ENCODE measurements around the gene STAT5B. TPM values are rescaled to one million over a fixed set of nuclear protein-coding genes. Genes with fewer than 3 reads are reported as not detected.
"Not testable (repeated sequence)": the region's sequence is repeated elsewhere in the genome, so short reads cannot be mapped to it uniquely, and the experiment has no call there.

Gene STAT5B
- polyA plus RNA-seq, 2 donors, result 14.0 to 14.4 TPM

- Histone ChIP-seq H3K27ac (ENCODE audit: low read depth in 2 of 2, low read length in 1 of 2) (no peak overlapping the region), H3K36me3 (ENCODE audit: control insufficient read depth in 2 of 2, insufficient read depth in 2 of 2, low read length in 1 of 2) (no peaks in the 10 kb centered on the region), H3K4me1 (ENCODE audit: control insufficient read depth in 2 of 2, insufficient read depth in 2 of 2, low read length in 1 of 2) (no peaks in the 10 kb centered on the region), H3K27me3 (ENCODE audit: control insufficient read depth in 1 of 2, insufficient read depth in 2 of 2, low read length in 2 of 2) (no peaks in the 10 kb centered on the region), H3K4me3 (ENCODE audit: low read depth in 1 of 2, low read length in 2 of 2) (no peak overlapping the region), H3K9me3 (ENCODE audit: control insufficient read depth in 2 of 2, insufficient read depth in 1 of 2, low read depth in 1 of 2, low read length in 1 of 2) (no peaks in the 10 kb centered on the region)
Measured at GRCh38 chr17:42271779-42272035, 4.5 kb downstream of the STAT5B start.

GRCh38 chr17:42271006-42271778, 5.0 kb downstream of the STAT5B start:
- H3K4me1 ChIP-seq (ENCODE audit: control insufficient read depth in 2 of 2, insufficient read depth in 2 of 2, low read length in 1 of 2), result no peaks in the 10 kb centered on the region
- H3K27me3 ChIP-seq (ENCODE audit: control insufficient read depth in 1 of 2, insufficient read depth in 2 of 2, low read length in 2 of 2), result no peaks in the 10 kb centered on the region
- no peak overlapping the region for H3K4me3 ChIP-seq (ENCODE audit: low read depth in 1 of 2, low read length in 2 of 2)
- H3K9me3 ChIP-seq (ENCODE audit: control insufficient read depth in 2 of 2, insufficient read depth in 1 of 2, low read depth in 1 of 2, low read length in 1 of 2), result no peaks in the 10 kb centered on the region
- no peaks in the 10 kb centered on the region for H3K36me3 ChIP-seq (ENCODE audit: control insufficient read depth in 2 of 2, insufficient read depth in 2 of 2, low read length in 1 of 2)
- 76 to 83% methylated on average over 3 of the region's 3 CpGs for WGBS, 2 donors
- no peak overlapping the region for H3K27ac ChIP-seq (ENCODE audit: low read depth in 2 of 2, low read length in 1 of 2)

DNA sequence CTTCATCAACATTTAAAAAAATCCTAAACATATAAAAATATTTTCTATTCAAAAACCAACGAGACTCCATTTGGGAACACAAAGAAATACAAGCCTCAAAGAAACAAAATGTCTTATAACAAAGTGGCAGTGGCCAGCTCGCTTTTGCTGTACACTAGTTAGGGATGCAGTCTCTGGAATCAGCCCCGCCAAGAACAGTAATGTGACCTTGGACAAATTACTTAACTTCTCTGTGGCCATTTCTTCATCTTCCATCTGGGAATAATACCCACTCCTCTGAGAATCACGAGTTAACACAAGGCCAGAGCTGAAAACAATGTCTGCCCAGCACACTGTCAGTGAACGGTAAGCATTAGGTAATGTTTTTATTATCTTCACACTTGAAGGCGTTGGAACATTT, 5.6 kb downstream of the STAT5B start:
- 67 to 75% methylated on average over 6 of the region's 6 CpGs for WGBS, 2 donors
- H3K4me1 ChIP-seq (ENCODE audit: control insufficient read depth in 2 of 2, insufficient read depth in 2 of 2, low read length in 1 of 2), result no peaks in the 10 kb centered on the region
- no peaks in the 10 kb centered on the region for H3K27me3 ChIP-seq (ENCODE audit: control insufficient read depth in 1 of 2, insufficient read depth in 2 of 2, low read length in 2 of 2)
- no peaks in the 10 kb centered on the region for H3K9me3 ChIP-seq (ENCODE audit: control insufficient read depth in 2 of 2, insufficient read depth in 1 of 2, low read depth in 1 of 2, low read length in 1 of 2)
- H3K4me3 ChIP-seq (ENCODE audit: low read depth in 1 of 2, low read length in 2 of 2), result no peak overlapping the region
- H3K36me3 ChIP-seq (ENCODE audit: control insufficient read depth in 2 of 2, insufficient read depth in 2 of 2, low read length in 1 of 2), result no peaks in the 10 kb centered on the region
- no peak overlapping the region for H3K27ac ChIP-seq (ENCODE audit: low read depth in 2 of 2, low read length in 1 of 2)

- Histone ChIP-seq H3K4me1 (ENCODE audit: control insufficient read depth in 2 of 2, insufficient read depth in 2 of 2, low read length in 1 of 2) (no peaks in the 10 kb centered on the region), H3K4me3 (ENCODE audit: low read depth in 1 of 2, low read length in 2 of 2) (no peak overlapping the region), H3K36me3 (ENCODE audit: control insufficient read depth in 2 of 2, insufficient read depth in 2 of 2, low read length in 1 of 2) (no peaks in the 10 kb centered on the region), H3K27ac (ENCODE audit: low read depth in 2 of 2, low read length in 1 of 2) (no peak overlapping the region), H3K9me3 (ENCODE audit: control insufficient read depth in 2 of 2, insufficient read depth in 1 of 2, low read depth in 1 of 2, low read length in 1 of 2) (no peaks in the 10 kb centered on the region), H3K27me3 (ENCODE audit: control insufficient read depth in 1 of 2, insufficient read depth in 2 of 2, low read length in 2 of 2) (no peaks in the 10 kb centered on the region)
- WGBS, 2 donors, result 82% methylated on average over 4 of the region's 4 CpGs
Measured at GRCh38 chr17:42270170-42270535, 6.0 kb downstream of the STAT5B start.

DNA sequence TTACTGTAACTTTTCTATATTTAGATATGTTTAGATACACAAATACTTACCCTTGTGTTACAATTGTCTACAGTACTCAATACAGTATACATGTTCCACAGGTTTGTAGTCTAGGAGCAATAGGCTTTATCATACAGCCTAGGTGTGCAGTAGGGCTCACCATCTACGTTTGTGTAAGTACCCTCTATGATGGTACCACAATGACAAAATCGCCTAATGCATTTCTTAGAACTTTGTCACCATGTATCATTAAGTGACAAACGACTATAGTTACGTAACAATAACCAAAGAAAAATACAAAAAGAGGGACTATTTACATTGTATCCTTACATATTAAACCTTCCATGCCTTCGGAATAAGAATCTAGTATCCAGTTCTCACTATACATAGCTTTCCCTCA, 8.0 kb downstream of the STAT5B start:
- H3K4me3 ChIP-seq (ENCODE audit: low read depth in 1 of 2, low read length in 2 of 2), result no peak overlapping the region
- H3K9me3 ChIP-seq (ENCODE audit: control insufficient read depth in 2 of 2, insufficient read depth in 1 of 2, low read depth in 1 of 2, low read length in 1 of 2), result no peaks in the 10 kb centered on the region
- WGBS, 2 donors, result 79 to 83% methylated on average over 5 of the region's 5 CpGs
- H3K27ac ChIP-seq (ENCODE audit: low read depth in 2 of 2, low read length in 1 of 2), result no peak overlapping the region
- H3K27me3 ChIP-seq (ENCODE audit: control insufficient read depth in 1 of 2, insufficient read depth in 2 of 2, low read length in 2 of 2), result no peaks in the 10 kb centered on the region
- no peaks in the 10 kb centered on the region for H3K36me3 ChIP-seq (ENCODE audit: control insufficient read depth in 2 of 2, insufficient read depth in 2 of 2, low read length in 1 of 2)
- H3K4me1 ChIP-seq (ENCODE audit: control insufficient read depth in 2 of 2, insufficient read depth in 2 of 2, low read length in 1 of 2), result no peaks in the 10 kb centered on the region

GRCh38 chr17:42266918-42267766, 9.0 kb downstream of the STAT5B start:
- no peaks in the 10 kb centered on the region for H3K27me3 ChIP-seq (ENCODE audit: control insufficient read depth in 1 of 2, insufficient read depth in 2 of 2, low read length in 2 of 2)
- no peaks in the 10 kb centered on the region for H3K9me3 ChIP-seq (ENCODE audit: control insufficient read depth in 2 of 2, insufficient read depth in 1 of 2, low read depth in 1 of 2, low read length in 1 of 2)
- WGBS, 2 donors, result 69 to 73% methylated on average over 9 of the region's 9 CpGs
- H3K36me3 ChIP-seq (ENCODE audit: control insufficient read depth in 2 of 2, insufficient read depth in 2 of 2, low read length in 1 of 2), result no peaks in the 10 kb centered on the region
- no peak overlapping the region for H3K4me3 ChIP-seq (ENCODE audit: low read depth in 1 of 2, low read length in 2 of 2)
- H3K4me1 ChIP-seq (ENCODE audit: control insufficient read depth in 2 of 2, insufficient read depth in 2 of 2, low read length in 1 of 2), result no peaks in the 10 kb centered on the region
- H3K27ac ChIP-seq (ENCODE audit: low read depth in 2 of 2, low read length in 1 of 2), result no peak overlapping the region

GRCh38 chr17:42266462-42266861, 9.7 kb downstream of the STAT5B start:
- WGBS, 2 donors, result 65 to 73% methylated on average over 2 of the region's 2 CpGs
- H3K4me3 ChIP-seq (ENCODE audit: low read depth in 1 of 2, low read length in 2 of 2), result no peak overlapping the region
- no peaks in the 10 kb centered on the region for H3K4me1 ChIP-seq (ENCODE audit: control insufficient read depth in 2 of 2, insufficient read depth in 2 of 2, low read length in 1 of 2)
- H3K27me3 ChIP-seq (ENCODE audit: control insufficient read depth in 1 of 2, insufficient read depth in 2 of 2, low read length in 2 of 2), result no peaks in the 10 kb centered on the region
- no peaks in the 10 kb centered on the region for H3K9me3 ChIP-seq (ENCODE audit: control insufficient read depth in 2 of 2, insufficient read depth in 1 of 2, low read depth in 1 of 2, low read length in 1 of 2)
- no peak overlapping the region for H3K27ac ChIP-seq (ENCODE audit: low read depth in 2 of 2, low read length in 1 of 2)
- H3K36me3 ChIP-seq (ENCODE audit: control insufficient read depth in 2 of 2, insufficient read depth in 2 of 2, low read length in 1 of 2), result no peaks in the 10 kb centered on the region

- H3K4me1 ChIP-seq (ENCODE audit: control insufficient read depth in 2 of 2, insufficient read depth in 2 of 2, low read length in 1 of 2); H3K27ac ChIP-seq (ENCODE audit: low read depth in 2 of 2, low read length in 1 of 2); H3K27me3 ChIP-seq (ENCODE audit: control insufficient read depth in 1 of 2, insufficient read depth in 2 of 2, low read length in 2 of 2); H3K4me3 ChIP-seq (ENCODE audit: low read depth in 1 of 2, low read length in 2 of 2); H3K9me3 ChIP-seq (ENCODE audit: control insufficient read depth in 2 of 2, insufficient read depth in 1 of 2, low read depth in 1 of 2, low read length in 1 of 2); H3K36me3 ChIP-seq (ENCODE audit: control insufficient read depth in 2 of 2, insufficient read depth in 2 of 2, low read length in 1 of 2): not testable (repeated sequence)
- 90 to 100% methylated on average over 2 of the region's 4 CpGs for WGBS, 2 donors
Measured at GRCh38 chr17:42264366-42264765, 11.8 kb downstream of the STAT5B start.

GRCh38 chr17:42260318-42260717, 15.9 kb downstream of the STAT5B start:
- Histone ChIP-seq H3K27me3 (ENCODE audit: control insufficient read depth in 1 of 2, insufficient read depth in 2 of 2, low read length in 2 of 2) (no peaks in the 10 kb centered on the region), H3K4me3 (ENCODE audit: low read depth in 1 of 2, low read length in 2 of 2) (no peak overlapping the region), H3K4me1 (ENCODE audit: control insufficient read depth in 2 of 2, insufficient read depth in 2 of 2, low read length in 1 of 2) (no peaks in the 10 kb centered on the region), H3K9me3 (ENCODE audit: control insufficient read depth in 2 of 2, insufficient read depth in 1 of 2, low read depth in 1 of 2, low read length in 1 of 2) (no peaks in the 10 kb centered on the region), H3K27ac (ENCODE audit: low read depth in 2 of 2, low read length in 1 of 2) (no peak overlapping the region), H3K36me3 (ENCODE audit: control insufficient read depth in 2 of 2, insufficient read depth in 2 of 2, low read length in 1 of 2) (no peaks in the 10 kb centered on the region)
- WGBS, 2 donors, result 92% methylated on average over 6 of the region's 6 CpGs

DNA sequence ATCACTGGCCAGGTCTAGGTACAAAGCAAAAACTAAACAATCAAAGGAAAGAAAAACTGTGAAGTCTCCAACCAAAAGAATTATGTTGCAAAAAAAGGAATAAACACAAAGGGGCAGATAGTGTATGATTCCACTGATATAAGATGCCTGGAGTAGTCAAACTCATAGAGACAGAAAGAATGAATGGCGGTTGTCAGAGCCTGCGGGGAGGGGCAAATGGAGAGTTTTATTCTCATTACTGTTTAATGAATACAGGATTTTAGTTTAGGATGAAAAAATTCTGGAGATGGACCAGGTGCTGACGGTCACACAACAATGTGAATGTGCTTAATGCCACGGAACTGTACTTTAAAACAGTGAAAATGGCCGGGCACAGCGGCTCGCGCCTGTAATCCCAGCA, 20.7 kb downstream of the STAT5B start:
- 95 to 96% methylated on average over 8 of the region's 8 CpGs for WGBS, 2 donors
- no peaks in the 10 kb centered on the region for H3K4me1 ChIP-seq (ENCODE audit: control insufficient read depth in 2 of 2, insufficient read depth in 2 of 2, low read length in 1 of 2)
- H3K36me3 ChIP-seq (ENCODE audit: control insufficient read depth in 2 of 2, insufficient read depth in 2 of 2, low read length in 1 of 2), result no peaks in the 10 kb centered on the region
- no peaks in the 10 kb centered on the region for H3K9me3 ChIP-seq (ENCODE audit: control insufficient read depth in 2 of 2, insufficient read depth in 1 of 2, low read depth in 1 of 2, low read length in 1 of 2)
- H3K4me3 ChIP-seq (ENCODE audit: low read depth in 1 of 2, low read length in 2 of 2), result no peak overlapping the region
- H3K27me3 ChIP-seq (ENCODE audit: control insufficient read depth in 1 of 2, insufficient read depth in 2 of 2, low read length in 2 of 2), result no peaks in the 10 kb centered on the region
- no peak overlapping the region for H3K27ac ChIP-seq (ENCODE audit: low read depth in 2 of 2, low read length in 1 of 2)

All from esophagus (tissue), 2 donors.